RKO (cell line): ENCODE data around the gene PPP1R10.

Experiments used
- DNase-seq: peaks from one replicate; pipeline ENCODE4 v3.0.0-alpha.2; 2016; ENCODE audit warnings: low spot score

Gene PPP1R10

DNA sequence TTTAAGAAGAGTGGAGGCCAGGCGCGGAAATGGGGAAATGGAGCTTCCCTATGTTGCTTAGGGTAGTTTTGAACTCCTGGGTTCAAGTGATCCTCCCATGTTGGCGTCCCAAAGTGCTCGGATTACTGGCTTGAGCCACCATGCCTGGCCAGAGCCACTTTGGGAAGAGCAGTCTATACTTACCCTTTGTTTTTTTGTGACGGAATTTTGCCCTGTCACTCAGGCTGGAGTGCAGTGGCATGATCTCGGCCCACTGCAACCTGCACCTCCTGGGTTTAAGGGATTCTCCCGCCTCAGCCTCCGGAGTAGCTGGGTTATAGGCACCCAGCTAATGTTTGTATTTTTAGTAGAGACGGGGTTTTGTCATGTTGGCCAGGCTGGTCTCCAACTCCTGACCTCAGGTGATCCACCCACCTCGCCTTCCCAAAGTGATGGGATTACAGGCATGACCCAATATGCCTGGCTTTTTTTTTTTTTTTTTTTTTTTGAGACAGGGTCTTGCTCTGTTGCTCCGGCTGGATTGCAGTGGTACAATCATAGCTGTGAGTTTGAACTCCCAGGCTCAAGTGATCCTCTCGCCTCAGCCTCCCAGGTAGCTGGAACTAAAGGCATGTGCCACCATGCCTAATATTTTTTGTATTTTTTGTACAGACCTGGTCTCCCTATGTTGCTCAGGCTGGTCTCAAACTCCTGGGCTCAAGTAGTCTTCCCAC lies 18.0 kb downstream of the PPP1R10 start:
- no peak for DNase-seq

GRCh38 chr6:30597315-30598144 lies 19.5 kb downstream of the PPP1R10 start:
- DNase-seq, result peak; percentile 83

DNA sequence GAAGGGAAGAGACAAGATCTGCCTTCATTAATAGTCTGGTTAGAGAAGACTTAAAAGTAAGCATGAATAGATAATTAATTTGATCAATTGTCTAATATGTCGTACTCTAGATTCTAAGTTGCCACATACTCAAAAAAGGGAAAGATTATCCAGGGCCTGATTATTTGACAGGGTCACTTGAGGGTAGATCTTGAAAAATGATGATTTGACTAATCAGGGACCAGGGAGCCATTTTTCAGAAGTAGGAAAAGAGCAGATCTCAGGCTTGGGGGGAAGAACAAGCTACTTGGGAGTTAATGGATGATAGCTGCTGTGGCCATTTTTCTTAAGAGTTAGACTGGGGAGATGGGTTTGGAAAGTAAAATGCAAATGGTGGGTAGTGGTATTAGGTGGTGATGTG lies 24.8 kb downstream of the PPP1R10 start:
- no peak for DNase-seq

DNA sequence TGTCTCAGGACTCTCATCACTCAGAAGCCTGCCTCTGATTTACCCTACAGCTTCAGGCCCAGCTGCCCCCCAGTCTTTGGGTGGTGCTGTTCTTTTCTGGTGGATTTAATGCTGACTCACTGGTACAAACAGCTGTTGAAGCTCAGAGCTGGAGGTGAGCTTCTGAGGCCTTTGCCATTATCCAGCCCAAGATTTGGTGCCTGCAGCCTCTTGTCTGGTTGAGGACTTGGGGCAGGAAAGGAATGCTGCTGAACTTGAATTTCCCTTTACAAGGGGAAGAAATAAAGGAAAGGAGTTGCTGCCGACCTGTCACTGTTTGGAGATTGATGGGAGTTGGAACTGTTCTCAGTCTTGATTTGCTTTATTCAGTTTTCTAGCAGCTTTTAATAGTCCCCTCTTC lies 26.0 kb downstream of the PPP1R10 start:
- no peak for DNase-seq

- DNase-seq, result no peak
Measured at GRCh38 chr6:30590509-30590908, 26.5 kb downstream of the PPP1R10 start.

DNA sequence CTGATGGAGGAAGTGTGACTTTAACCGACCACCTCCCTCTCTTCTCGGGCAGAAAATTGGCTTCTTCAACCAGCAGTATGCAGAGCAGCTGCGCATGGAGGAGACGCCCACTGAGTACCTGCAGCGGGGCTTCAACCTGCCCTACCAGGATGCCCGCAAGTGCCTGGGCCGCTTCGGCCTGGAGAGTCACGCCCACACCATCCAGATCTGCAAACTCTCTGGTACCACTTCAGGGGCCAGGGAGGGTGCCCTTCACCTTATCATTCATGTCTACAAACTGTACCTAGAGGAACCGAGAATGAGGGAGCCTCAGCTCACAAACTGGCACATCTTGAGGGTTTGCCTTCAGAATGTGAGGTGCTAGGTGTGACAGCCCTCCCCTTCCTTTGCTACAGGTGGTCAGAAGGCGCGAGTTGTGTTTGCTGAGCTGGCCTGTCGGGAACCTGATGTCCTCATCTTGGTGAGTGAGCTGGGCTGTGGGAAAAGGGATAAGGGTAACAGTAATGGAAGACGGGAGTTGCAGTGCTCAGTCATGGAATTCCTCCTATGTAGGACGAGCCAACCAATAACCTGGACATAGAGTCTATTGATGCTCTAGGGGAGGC lies 27.2 kb downstream of the PPP1R10 start:
- DNase-seq, result no peak

- DNase-seq, result no peak
Measured at GRCh38 chr6:30583921-30584320, 33.1 kb downstream of the PPP1R10 start.

DNA sequence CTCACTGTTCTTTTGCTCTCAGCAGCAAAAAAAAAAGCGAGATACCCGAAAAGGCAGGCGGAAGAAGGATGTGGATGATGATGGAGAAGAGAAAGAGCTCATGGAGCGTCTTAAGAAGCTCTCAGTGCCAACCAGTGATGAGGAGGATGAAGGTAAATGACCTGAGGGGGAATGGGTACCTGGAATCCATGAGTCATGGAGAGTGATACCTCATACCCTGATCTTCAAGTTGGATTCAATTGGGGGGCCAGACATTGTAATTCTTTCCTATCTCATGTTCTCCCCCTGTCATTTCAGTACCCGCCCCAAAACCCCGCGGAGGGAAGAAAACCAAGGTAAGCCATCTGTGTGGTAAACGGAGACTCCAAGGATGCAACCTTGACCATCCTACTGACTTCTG lies 39.0 kb downstream of the PPP1R10 start:
- no peak for DNase-seq

DNA sequence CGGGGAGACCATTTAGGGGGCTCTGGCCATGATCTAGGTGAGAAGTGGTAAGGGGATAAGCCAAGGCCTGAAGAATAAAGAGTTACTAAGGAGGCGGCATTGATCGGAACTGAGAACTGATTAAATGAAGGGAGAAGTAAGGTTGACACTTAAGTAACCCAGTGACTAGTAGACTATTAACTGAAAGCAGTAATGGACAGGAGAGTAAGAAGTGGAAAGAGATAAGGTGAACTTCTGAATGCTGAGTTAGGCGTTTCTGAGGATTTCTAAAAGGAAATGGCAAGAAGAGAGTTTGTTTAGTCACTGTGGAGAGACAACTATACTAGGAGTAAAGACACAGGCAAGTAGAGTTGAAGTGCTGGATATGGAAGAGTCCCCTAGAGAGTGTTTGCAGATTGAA lies 43.9 kb downstream of the PPP1R10 start:
- no peak for DNase-seq

DNA sequence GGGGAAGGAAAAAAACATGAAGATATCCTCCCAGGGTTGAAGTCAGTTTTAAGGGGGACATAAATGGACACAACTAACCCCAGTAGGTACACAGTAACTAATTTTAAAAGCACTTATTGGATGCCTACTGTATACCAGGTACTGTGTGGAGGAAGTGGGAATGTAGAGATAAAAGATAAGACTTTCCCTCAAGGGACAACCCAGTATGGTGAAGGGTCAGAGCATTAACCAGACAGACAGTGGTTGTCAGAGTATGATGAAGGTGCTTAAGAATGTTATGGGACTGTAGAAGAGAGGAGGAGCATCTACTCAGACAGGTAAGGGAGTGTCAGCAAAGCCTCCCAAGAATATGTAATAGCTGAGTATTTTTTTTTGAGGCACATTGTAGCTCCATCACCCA lies 44.9 kb downstream of the PPP1R10 start:
- no peak for DNase-seq

- DNase-seq, result no peak
Measured at GRCh38 chr6:30571762-30572082, 45.3 kb downstream of the PPP1R10 start.

GRCh38 chr6:30571075-30571761 lies 45.8 kb downstream of the PPP1R10 start, which contains the start of gene ABCF1:
Gene ABCF1 (plus strand): TSS chr6:30571442. CDS start chr6:30571488, 46 bp downstream.
- DNase-seq, result peak; percentile 96

GRCh38 chr6:30570740-30571074 lies 46.3 kb downstream of the PPP1R10 start:
- peak; percentile 47 for DNase-seq

DNA sequence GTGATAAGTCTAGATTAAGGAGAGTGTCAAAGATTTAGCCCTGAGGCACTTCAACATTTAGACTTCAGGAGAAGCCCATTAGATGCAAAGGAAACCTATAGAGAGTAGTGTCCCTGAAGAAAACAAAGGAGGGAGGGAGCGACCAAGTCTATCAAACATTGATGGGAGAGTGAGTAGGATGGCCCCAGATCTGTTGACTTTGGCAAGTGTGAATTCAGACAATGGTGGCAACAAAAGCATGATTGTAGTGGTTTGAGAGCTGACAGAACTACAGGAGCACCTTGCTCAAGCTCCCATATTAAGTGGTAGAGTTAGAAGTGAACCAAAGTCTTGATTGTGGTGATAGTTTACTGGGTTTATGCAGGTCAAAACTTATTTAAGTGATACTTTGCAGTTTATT lies 46.8 kb downstream of the PPP1R10 start:
- DNase-seq, result no peak

- DNase-seq, result peak; percentile 43
Measured at GRCh38 chr6:30568245-30568644, 48.8 kb downstream of the PPP1R10 start.

- DNase-seq, result no peak
Measured at GRCh38 chr6:30565772-30566171, 51.3 kb downstream of the PPP1R10 start.

GRCh38 chr6:30564114-30564513 lies 52.9 kb downstream of the PPP1R10 start:
- no peak for DNase-seq

GRCh38 chr6:30562470-30563425 lies 54.3 kb downstream of the PPP1R10 start:
- DNase-seq, result no peak

GRCh38 chr6:30560930-30561329 lies 56.1 kb downstream of the PPP1R10 start:
- DNase-seq, result no peak

GRCh38 chr6:30557683-30557981 lies 59.4 kb downstream of the PPP1R10 start:
- no peak for DNase-seq

- DNase-seq, result peak; percentile 96
Measured at GRCh38 chr6:30556906-30557682, 59.9 kb downstream of the PPP1R10 start, which contains the start of gene PRR3. Gene PRR3 (plus strand): TSS chr6:30557295. CDS start chr6:30557345, 50 bp downstream.
